CD4-positive, alpha-beta T cell treated with Interferon gamma for 1 hour (primary cell): ENCODE data around the gene HSD3B7.
A peak's percentile ranks its signal among the peaks of the same experiment; 100 is the strongest.
"Not testable (repeated sequence)": the region's sequence is repeated elsewhere in the genome, so short reads cannot be mapped to it uniquely, and the experiment has no call there.

Source experiments
- DNase-seq: peaks from one replicate; pipeline ENCODE4 v3.0.0-alpha.2; 2020

The HSD3B7 gene

DNA sequence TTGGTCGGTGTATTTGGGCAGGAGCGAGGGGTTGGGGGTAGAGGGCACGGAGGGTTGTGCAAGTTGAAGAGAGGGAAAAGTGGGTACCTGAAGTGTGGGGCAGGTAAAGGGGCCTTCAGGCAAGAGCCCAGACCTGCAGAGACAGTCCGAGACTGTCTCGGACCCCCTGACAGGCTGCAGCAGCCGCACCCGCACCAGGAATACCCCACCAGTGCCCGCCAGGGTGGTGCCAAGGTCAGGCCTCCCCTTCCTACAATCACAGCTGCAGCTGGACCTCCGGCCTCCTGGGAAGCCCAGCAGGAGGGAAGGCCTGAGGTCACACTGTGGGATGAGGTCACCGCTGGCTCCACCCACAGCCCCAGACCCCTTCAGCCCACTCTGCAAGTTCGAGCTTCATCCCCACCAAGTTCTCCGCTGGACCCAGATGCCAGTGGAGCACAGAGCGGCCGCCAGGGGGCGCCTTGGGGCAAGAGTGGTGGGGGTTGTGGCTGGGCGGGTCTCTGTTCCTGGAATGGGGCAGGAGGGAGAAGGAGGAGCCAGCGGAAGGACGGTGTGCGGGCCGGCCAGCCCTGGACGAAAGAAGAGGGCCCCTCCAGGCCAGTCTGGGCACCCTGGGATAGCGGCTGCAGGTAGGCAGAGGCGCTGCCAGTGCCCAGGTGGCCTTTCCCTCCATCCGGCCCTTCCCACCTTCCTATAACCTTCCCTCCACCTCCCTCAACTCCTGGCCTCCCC lies at the start of gene HSD3B7:
TSS of gene HSD3B7 (plus strand) at position 539 of the 732 bp plus-strand sequence. CDS start 452 bp downstream, outside the sequence.
- DNase-seq = peak; percentile 68

DNA sequence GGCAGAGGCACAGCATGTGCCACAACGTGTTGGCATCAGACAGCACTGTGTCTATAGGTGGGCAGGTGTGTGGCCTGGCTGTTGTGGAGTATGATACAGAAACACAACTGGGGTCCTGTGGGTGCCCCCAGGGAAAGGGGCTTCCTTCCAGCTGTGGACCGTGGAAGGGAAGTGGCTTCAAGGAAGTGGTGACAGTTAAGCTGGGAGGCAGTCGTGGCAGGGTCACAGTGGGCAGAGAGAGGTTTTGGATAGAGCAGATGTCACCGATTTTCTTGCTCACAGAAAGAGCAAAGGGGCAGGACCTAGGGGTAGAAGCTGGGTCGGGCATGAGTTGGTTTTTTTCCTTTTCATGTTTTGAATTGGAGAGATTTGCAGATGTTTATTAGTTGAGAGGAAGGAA lies 47.3 kb upstream of the HSD3B7 start:
- no peak for DNase-seq

DNA sequence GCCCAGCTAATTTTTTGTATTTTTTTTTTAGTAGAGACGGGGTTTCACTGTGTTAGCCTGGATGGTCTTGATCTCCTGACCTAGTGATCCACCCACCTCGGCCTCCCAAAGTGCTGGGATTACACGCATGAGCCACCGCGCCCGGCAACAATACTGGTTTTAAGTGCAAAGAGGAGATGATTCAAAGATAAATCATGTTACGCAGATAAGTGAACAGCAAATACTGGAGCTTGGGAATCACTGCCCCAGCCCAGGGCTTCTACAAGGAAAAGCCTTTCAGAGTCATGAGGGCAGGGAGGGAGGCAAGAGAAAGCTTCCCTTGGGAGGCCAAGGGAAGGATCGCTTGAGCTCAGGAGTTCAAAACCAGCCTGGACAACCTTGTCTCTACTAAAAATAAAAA lies 45.4 kb upstream of the HSD3B7 start:
- DNase-seq = not testable (repeated sequence)

DNA sequence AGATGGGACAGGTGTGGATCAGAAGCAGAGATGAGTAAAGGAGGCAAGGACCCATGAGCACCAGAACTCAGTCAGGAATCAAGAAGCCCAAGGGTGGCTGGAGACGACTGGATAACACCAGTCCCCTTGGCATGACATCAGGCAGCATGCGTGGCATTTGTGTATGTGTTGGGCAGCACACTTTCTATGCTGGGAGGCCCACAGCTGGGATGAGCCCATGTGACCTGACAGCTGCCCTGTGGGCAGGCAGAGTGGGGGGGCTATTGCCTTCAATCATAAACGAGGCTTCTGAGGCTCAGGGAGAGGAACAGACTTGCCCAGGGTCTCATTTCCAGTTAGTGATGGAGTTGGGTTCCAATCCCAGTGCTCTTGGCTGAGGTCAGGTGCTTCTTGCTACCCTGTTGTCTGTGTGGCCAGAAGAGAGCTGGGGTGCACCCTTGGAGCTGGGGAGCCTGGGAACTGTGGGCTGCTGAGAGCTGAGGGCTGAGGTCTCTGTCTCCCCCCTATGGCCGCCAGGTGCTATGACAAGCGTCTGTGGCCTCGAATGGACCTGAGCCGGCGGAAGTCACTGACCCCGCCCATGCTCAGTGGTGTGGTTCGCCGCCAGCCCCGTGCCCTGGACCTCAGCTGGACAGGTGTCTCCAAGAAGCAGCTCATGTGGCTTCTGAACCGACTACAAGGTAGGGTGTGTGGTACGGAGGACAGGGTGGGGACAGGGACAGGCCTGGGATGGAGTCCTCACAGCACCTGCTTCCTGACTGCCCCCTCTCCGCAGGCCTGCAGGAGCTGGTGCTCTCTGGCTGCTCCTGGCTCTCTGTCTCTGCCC lies 43.2 kb upstream of the HSD3B7 start:
- DNase-seq = peak; percentile 72

DNA sequence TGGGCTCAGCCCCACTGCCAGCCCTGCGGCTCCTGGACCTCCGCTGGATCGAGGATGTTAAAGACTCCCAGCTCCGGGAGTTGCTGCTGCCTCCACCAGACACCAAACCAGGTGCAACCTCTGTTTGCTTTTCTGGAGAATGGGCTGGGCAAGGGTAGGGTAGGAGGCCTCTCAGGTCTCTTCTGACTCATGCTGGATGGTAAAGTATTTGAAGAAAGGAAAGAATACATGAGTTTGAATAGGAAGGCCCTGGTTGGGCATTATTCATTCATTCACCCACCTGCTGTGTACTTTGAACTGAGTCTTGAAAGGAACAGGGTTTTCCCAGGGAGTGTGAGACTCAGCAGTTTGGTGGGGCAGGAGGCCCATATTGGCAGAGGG lies 42.6 kb upstream of the HSD3B7 start:
- DNase-seq = no peak

DNA sequence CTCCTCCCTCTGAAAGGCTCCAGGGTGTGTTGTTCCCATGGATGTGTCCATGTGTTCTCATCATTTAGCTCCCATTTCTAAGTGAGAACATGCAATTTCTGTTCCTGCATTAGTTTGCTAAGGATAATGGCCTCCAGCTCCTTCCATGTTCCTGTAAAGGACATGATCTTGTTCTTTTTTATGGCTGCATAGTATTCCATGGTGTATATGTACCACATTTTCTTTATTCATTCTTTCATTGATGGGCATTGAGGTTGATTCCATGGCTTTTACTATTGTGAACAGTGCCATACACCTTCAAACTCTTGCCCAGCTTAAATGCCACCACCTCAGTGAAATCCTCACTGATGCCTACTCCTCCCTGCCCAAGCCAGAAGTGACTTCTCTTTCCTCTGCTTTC lies 40.7 kb upstream of the HSD3B7 start:
- DNase-seq = no peak

DNA sequence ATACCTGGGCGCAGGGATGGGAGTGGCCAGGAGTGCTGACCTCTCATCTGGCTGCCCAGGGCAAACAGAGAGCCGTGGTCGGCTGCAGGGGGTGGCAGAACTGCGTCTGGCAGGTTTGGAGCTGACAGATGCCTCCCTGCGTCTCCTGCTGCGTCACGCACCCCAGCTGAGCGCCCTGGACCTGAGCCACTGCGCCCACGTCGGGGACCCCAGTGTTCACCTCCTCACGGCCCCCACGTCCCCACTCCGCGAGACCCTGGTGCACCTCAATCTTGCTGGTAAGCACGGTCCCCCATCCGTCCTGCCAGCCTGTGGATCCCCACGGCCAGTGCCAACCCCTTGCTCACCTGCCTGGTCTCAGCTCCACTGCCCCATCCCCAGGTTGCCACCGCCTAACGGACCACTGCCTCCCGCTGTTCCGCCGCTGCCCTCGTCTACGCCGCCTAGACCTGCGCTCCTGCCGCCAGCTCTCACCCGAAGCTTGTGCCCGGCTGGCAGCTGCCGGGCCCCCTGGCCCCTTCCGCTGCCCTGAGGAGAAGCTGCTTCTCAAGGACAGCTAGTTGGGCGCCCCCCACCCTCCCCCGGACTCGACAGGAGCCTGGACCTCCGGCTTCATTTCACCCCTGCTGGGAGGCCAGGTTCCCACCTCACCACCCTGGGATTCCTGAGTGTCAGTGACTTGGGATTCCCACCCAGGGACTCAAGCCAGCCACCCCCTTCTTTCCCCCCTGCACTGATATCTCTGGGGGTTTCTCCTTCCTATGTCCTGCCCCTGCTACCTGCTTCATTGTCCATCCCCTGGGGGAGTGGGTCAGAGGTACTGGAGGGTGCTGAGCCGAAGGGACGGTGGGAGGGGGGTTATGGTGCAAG lies 38.1 kb upstream of the HSD3B7 start:
- DNase-seq = no peak

DNA sequence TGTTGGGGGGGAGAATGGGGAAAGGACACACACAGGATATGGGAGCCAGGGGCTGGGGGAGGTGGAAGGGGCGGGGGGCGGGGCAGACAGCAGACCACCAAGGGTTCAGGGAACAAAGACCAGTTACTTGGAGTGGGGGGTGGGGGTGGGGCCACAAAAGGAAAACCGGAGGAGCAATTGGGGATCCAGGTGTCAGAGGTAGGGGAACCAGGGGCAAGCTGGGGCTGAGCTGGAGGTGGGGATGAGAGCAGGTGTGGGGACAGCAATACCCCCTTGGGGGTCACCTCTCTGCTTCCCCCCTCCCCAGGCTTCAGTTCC lies 37.5 kb upstream of the HSD3B7 start:
- DNase-seq = no peak

DNA sequence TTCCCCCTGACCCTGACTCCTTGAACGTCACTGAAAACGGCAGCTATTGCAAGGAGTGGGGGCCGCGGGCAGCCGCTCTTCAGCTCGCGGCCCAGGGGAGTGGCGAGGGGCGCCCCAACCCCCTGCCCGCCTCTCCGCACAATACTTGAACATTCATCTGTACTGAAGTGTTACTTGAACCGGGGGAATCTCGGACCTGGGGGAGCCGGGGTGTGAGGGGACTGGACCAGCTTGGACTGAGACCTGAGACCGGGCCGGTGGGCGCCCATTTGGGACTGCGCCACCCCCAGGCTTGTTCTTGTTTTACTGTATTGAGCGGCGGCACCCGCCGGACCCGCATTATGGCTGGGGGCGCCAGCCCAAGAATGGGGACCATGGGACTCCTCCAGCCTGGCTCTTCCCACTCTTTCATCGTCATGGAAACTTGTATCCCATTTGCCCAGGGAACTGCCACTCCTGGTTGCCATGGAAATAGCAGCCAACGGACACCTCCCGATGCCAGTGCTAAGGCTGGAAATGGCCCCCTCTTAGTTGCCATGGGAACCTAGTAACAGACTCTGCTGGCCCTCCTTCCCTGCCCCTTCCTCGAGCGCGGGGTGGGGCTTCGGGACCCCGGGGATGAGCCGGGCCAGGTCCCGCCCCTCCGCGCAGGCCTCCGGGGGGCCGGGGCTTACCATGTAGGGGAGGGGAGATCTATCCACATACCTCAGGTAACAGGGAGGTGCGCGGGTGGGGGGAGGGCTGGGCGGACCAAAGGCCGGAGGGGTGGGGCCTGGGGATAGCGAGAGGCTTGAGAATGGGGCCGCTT lies 36.9 kb upstream of the HSD3B7 start:
- peak; percentile 46 for DNase-seq

DNA sequence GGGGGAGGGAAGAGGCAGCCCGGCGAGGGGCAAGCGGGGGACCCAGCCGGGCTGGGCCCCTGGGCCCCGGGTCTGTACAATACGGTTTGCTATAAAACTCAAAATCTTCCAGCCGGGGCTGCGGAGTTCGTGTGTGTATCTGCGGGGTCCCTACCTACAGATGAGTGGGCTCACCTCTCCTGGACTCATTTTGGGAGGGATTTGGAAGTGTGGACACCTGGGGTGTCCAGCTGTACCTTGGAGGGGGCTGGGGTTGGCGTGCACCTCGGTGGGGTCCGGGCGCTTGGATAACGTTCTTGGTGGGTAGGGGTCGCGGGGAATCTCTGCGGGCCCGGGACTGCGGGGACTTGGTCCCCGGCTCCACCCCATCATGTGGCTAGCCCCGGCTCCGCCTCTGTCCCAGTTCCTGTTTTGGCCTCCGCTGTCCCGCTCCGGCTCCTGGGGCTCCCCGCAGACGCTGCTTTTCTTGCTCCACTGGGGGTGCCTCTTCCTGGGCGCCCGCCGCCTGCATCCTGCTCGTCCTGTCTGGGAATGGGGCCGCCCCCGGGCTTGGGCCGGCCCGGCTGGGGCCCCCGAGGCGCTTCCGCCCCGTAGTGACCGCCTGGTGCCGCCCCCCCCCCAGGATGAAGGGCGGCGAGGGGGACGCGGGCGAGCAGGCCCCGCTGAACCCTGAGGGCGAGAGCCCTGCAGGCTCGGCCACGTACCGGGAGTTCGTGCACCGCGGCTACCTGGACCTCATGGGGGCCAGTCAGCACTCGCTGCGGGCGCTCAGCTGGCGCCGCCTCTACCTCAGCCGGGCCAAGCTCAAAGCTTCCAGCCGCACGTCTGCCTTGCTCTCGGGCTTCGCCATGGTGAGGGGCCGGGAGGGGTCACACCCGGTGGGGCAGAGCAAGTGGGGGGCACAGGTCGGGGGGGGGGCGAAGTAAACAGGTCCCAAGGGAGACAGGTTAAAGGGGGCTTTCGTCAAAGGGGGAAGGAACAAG lies 36.0 kb upstream of the HSD3B7 start, which contains the start of gene ORAI3:
TSS of gene ORAI3 (plus strand) at position 402 of the 983 bp plus-strand sequence. CDS start at position 624, 222 bp downstream.
- DNase-seq = peak; percentile 67

DNA sequence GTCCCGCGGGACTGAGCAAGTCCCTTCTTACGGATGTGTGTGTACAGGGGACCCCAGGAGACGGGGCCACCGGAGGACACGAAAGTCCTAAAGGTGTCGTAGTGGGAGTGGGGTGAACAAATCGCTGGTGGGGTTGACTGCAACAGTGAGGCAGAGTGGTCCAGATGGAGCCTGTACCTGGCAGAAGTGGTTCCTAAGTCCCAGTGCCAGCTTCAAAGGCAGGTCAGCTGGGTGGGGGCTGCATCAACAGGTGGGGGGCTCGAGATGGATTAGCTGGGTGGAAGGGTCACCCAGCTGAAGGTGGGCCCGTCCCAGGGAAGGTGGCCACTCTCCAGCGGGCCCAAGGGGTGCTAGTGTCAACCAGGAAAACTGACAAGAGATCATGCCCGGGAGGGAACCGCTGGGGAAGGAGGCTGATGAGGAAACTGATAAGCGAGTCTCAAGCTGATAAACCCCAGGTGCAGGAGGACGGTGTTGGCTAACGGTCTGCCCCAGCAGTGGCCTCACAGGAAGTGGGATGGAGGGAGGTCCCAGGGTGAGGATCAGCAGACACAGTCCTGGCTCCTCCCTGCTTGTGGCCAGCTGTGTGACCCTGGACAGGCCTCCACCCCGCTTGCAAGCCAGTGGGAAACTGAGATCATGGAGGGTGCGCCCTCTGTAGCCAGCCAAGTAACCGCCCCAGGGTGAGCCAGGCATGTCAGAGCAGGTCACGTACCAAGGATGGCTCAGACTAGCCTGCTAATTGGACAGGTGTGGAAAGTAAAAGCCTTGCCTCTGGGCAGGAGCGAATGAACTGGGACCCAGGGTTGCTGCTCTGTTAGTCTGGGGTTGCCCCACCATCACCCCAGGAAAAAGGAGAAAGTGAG lies 35.1 kb upstream of the HSD3B7 start:
- peak; percentile 27 for DNase-seq

DNA sequence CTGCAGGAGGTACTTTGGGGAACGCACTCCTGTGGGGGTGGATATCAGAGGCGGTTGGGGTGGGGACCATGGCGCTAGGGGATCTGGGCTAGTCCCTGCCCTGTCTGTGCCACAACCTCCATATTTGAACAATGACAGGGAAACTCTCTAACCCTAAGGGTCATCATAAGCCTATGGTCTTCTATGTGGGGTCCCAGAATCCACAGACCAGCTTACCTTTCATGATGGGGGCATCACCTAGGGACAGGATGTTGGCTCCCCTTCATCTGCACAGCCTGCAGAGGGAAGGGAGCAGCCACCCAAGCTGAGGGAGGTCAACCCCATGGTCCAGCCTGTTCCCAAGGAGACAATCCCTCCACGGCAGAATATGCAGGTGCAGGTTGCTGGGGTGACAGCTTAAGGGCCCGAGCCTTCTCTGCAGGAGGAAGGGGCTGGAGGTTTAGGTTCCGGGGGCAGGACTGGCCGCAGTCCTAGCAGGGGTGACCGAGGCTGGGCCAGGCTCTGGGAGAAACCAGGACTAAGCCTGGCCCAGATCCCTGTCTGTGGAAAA lies 34.4 kb upstream of the HSD3B7 start:
- DNase-seq = no peak

DNA sequence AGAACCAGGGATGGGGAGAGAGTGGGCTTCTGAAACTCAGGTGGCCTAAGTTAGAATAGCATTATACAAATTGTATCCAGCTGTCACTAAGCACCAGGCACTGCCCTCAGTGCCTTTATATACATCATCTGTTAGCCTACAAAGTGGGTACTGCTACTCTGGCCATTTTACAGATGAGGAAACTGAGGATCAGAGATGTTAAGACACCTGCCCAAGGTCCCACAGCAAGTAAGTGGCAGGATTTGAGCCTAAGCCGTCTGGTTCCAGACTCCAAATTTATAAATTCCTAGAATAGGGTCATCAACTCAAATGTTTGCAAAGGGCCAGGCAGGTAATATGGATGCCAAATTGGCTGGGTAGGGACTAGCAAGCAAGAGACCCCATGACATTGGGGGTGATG lies 33.8 kb upstream of the HSD3B7 start:
- DNase-seq = no peak

DNA sequence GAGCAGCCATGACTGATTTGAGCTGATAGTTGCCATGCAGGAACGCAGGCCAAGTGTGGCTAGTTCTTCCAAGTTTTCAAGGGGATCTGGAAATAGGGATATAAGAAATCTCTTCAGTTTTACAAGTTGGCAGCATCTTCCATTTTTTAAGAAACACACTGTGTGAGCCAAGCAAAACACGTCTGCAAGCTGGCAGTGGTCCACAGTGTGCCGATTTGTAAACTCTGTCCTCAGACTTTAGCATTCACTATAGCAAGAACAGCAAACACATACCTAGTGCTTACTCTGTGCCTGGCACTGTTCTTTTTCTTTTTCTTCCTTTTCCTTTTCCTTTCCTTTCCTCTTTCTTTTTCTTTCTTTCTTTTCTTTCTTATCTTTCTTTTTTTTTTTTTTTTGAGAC lies 33.3 kb upstream of the HSD3B7 start:
- DNase-seq = no peak

DNA sequence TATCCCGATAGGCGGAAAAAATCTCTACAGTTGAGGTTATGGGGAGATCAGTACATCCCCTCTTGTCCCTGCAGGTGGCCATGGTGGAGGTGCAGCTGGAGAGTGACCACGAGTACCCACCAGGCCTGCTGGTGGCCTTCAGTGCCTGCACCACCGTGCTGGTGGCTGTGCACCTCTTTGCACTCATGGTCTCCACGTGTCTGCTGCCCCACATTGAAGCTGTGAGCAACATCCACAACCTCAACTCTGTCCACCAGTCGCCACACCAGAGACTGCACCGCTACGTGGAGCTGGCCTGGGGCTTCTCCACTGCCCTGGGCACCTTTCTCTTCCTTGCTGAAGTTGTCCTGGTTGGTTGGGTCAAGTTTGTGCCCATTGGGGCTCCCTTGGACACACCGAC lies 31.9 kb upstream of the HSD3B7 start:
- no peak for DNase-seq

DNA sequence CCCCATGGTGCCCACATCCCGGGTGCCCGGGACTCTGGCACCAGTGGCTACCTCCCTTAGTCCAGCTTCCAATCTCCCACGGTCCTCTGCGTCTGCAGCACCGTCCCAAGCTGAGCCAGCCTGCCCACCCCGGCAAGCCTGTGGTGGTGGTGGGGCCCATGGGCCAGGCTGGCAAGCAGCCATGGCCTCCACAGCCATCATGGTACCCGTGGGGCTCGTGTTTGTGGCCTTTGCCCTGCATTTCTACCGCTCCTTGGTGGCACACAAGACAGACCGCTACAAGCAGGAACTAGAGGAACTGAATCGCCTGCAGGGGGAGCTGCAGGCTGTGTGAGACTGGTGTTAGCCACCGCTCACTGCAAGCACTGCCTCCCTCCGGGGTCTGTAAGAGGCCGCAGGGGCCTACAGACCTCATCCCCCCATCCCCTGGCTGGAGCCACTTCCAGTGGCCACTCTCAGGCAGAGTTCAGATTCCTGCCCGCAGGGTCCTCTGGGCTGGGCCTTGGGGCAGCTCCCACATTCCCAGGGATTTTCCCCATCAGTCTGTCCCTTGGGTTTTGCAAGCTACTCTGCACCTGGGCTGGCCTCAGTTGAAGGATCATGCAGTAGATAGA lies 31.4 kb upstream of the HSD3B7 start:
- peak; percentile 63 for DNase-seq

DNA sequence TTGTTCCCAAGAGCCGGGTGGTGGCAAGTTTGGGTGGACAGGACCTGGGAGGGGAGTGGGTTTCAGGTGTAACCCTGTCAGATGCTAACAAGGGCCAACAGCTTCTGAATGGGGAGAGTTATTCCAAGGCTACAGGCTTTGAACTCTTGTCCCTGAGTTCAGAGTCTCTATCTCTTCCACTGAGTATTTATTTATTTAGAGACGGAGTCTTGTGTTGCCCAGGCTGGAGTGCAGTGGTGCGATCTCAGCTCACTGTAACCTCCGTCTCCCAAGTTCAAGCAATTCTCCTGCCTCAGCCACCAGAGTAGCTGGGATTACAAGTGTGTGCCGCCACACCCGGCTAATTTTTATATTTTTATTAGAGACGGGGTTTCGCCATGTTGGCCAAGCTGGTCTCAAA lies 30.0 kb upstream of the HSD3B7 start:
- no peak for DNase-seq

DNA sequence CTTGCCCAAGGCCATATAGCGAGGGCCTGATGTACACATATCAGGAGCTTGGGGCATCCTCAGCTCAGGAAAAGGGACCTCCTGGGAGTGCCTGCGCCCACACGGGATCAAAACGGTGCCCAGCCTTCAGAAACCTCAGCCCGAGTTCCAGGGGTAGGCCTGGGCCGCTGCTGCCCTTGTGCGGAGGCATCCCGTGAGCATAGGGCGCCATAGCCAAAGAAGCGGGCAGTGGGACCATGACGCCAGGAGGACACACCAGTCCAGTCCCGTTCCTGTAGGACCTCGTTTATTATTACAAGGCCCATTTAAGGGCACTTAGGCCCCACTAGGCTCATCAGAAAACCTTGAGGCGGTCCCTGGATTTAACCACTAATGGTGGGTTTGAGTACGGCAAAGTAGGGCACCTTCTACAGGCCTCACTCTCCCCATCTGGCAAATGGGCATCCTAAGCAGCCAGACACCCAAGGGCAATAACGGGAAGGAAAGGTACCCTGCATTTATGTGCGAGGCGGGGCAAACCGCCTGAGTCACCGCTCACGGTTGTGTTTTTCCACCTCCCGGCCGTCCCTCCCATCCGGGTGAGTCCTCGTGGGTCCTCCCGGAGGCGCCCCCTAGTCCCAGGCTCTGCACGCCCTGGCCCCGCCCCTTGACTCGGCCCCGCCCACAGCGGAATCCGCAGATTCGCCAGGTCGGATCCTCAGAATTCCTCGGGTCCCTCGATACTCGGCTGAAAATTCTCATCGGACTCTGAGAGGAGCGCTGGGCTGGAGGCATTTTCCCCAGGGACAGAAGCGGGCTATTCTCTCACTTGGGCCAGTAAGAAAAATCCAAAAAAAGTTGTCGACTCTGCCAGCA lies 28.2 kb upstream of the HSD3B7 start:
- peak; percentile 77 for DNase-seq
